ENCODE data around the gene ADAMTS15.

GRCh38 chr11:130418210-130418609, 30.2 kb upstream of the ADAMTS15 start:
- TF ChIP-seq CTCF (IDR thresholded peaks at IDR 0.05) (no peak), POLR2A (IDR thresholded peaks at IDR 0.05) (no peak)
